ENCODE measurements around the gene POLE. TPM values are rescaled to one million over a fixed set of nuclear protein-coding genes. Genes with fewer than 3 reads are reported as not detected.

Gene POLE
- polyA plus RNA-seq, 1 of the 3 experiments (the other 2 are of a cell fraction), result 20.1 TPM

- no peak for TF ChIP-seq IRF3 (IDR thresholded peaks at IDR 0.05; ENCODE audit: low read depth, low read length)
- TF ChIP-seq EP300 (IDR thresholded peaks at IDR 0.05; ENCODE audit: borderline replicate concordance in 1 of 2, low read depth in 1 of 2, low read length in 1 of 2), result no peak
- TF ChIP-seq RFX5 (IDR thresholded peaks at IDR 0.05; ENCODE audit: low read length), result no peak
- no peak for TF ChIP-seq GATA2 (CRISPR knock-in tag; IDR thresholded peaks at IDR 0.05)
- TF ChIP-seq USF2 (IDR thresholded peaks at IDR 0.05; ENCODE audit: borderline replicate concordance, low read depth, low read length), result no peak
- no peak for TF ChIP-seq NRF1 (IDR thresholded peaks at IDR 0.05; ENCODE audit: low read depth, low read length)
- TF ChIP-seq MEF2A (IDR thresholded peaks at IDR 0.05; ENCODE audit: borderline replicate concordance, low read depth), result no peak
Measured at GRCh38 chr12:132584429-132584828, 102.7 kb downstream of the POLE start (continued).

DNA sequence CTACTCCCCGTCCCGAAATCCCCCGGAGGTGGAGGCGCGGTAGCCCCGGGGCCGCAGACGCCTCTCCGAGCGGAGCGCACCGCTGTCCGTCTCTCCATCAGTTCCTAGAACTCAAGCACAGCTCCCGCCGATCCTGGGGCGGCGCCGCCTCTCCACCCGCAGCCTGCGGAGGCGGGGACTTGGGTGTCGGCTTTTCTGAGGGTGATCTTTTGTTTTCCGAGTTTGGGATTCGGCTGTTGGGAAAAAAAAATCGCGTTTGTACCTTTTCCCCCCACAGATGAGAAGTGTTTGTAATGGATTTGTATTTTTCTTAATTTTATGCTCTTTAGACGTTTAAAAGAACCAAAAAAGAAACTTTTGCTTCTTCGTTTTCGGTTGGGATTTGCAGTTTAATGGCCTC, 103.4 kb downstream of the POLE start:
- Histone ChIP-seq H3K9me2 (no peaks in the 10 kb centered on the region), H3K27ac (ENCODE audit: low read depth in 2 of 2, low read length in 1 of 2) (no peak overlapping the region), H3K79me2 (ENCODE audit: insufficient read depth) (no peaks in the 10 kb centered on the region), H3K4me1 (ENCODE audit: control insufficient read depth in 1 of 2, insufficient read depth in 2 of 2, low read depth in 1 of 2, low read length in 1 of 2) (no peaks in the 10 kb centered on the region), H3K27me3 (ENCODE audit: insufficient read depth) (no peaks in the 10 kb centered on the region), H3K9me3 (no peaks in the 10 kb centered on the region), H2AFZ (ENCODE audit: low read depth) (no peak overlapping the region), H3K4me2 (no peak overlapping the region), H3K36me3 (replicated peaks in 1 of 2; ENCODE audit: control insufficient read depth in 1 of 2, insufficient read depth in 2 of 2, low read length in 1 of 2) (peaks cover 0 to 11% of the 10 kb centered on the region in 2 experiments), H4K20me1 (ENCODE audit: insufficient read depth) (no peaks in the 10 kb centered on the region), H3F3A (replicated peaks; ENCODE audit: insufficient read depth) (peaks cover 8% of the 10 kb centered on the region), H3K9ac (no peak overlapping the region), H3K4me3 (ENCODE audit: low read depth in 2 of 2, low read length in 1 of 2) (no peak overlapping the region)
- no peak for TF ChIP-seq SIN3A (IDR thresholded peaks at IDR 0.05; ENCODE audit: borderline replicate concordance, low read depth, low read length)
- no peak for TF ChIP-seq GABPA (IDR thresholded peaks at IDR 0.05; ENCODE audit: low read depth)
- no peak for TF ChIP-seq USF2 (IDR thresholded peaks at IDR 0.05; ENCODE audit: borderline replicate concordance, low read depth, low read length)
- no peak for TF ChIP-seq RCOR1 (IDR thresholded peaks at IDR 0.05; ENCODE audit: low read length)
- TF ChIP-seq NRF1 (IDR thresholded peaks at IDR 0.05; ENCODE audit: low read depth, low read length), result no peak
- TF ChIP-seq SMC3 (IDR thresholded peaks at IDR 0.05; ENCODE audit: low read depth, low read length), result no peak
- TF ChIP-seq MEF2A (IDR thresholded peaks at IDR 0.05; ENCODE audit: borderline replicate concordance, low read depth), result no peak
- TF ChIP-seq YY1 (IDR thresholded peaks at IDR 0.05; ENCODE audit: low read depth), result no peak
- TF ChIP-seq ELF1 (IDR thresholded peaks at IDR 0.05), result no peak
- TF ChIP-seq EP300 (IDR thresholded peaks at IDR 0.05; ENCODE audit: borderline replicate concordance in 1 of 2, low read depth in 1 of 2, low read length in 1 of 2), result no peak
- TF ChIP-seq CHD2 (IDR thresholded peaks at IDR 0.05; ENCODE audit: low read length, partially characterized antibody), result no peak
- TF ChIP-seq, protein P1, sequence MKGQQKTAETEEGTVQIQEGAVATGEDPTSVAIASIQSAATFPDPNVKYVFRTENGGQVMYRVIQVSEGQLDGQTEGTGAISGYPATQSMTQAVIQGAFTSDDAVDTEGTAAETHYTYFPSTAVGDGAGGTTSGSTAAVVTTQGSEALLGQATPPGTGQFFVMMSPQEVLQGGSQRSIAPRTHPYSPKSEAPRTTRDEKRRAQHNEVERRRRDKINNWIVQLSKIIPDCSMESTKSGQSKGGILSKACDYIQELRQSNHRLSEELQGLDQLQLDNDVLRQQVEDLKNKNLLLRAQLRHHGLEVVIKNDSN (IDR thresholded peaks at IDR 0.05; ENCODE audit: borderline replicate concordance, low read depth), result no peak
- TF ChIP-seq FOXM1 (IDR thresholded peaks at IDR 0.05; ENCODE audit: low read depth), result no peak
- TF ChIP-seq RAD21 (IDR thresholded peaks at IDR 0.05; ENCODE audit: low read length), result no peak
- ChIA-PET CTCF (no interaction called here), POLR2A (no interaction called here)
- no peak for DNase-seq
- WGBS (ENCODE audit: low lambda C conversion rate), result 95% methylated on average over 29 of the region's 29 CpGs

All from SK-N-SH (cell line).